HEK293T (cell line): ENCODE measurements around the gene SLC19A3.

Source experiments
- CTBP1 ChIP-seq: fragments of 450-650 bp; IDR thresholded peaks from 2 replicates; pipeline ENCODE4 v1.6.1; 2016; ENCODE audit warnings: borderline replicate concordance
- FOXM1 ChIP-seq: fragments of 450-650 bp; IDR thresholded peaks from 2 replicates; pipeline ENCODE4 v1.6.1; 2017; ENCODE audit warnings: mild to moderate bottlenecking, borderline replicate concordance
- L3MBTL2 ChIP-seq: fragments of 450-650 bp; conservative IDR thresholded peaks from 2 replicates; pipeline ENCODE4 v1.6.1; 2016; ENCODE audit warnings: mild to moderate bottlenecking
- ZNF384 ChIP-seq: fragments of 450-650 bp; IDR thresholded peaks from 2 replicates; pipeline ENCODE4 v1.6.1; 2016

- no peak for TF ChIP-seq CTBP1
- TF ChIP-seq L3MBTL2: no peak
- no peak for TF ChIP-seq FOXM1
- no peak for TF ChIP-seq ZNF384
Measured at GRCh38 chr2:227684258-227684657, 33.6 kb downstream of the SLC19A3 start.
